ENCODE data around the gene HOPX. TPM values are rescaled to one million over a fixed set of nuclear protein-coding genes. Genes with fewer than 3 reads are reported as not detected.

Gene HOPX
- total and polyA plus RNA-seq, 2 experiments from 2014 or later = not detected

GRCh38 chr4:56659946-56660345 lies 21.1 kb downstream of the HOPX start:
- H3F3A ChIP-seq (replicated peaks; ENCODE audit: low read depth) = no peaks in the 10 kb centered on the region
- peaks cover 67% of the 10 kb centered on the region for H3K27me3 ChIP-seq (ENCODE audit: insufficient read depth)
- DNase-seq (ENCODE audit: low spot score) (no peak), ATAC-seq (no peak)
- H3K9me2 ChIP-seq (ENCODE audit: insufficient read depth) = no peaks in the 10 kb centered on the region
- Mint-ChIP-seq H3K27ac (no peak overlapping the region), H3K9me3 (peaks cover 2% of the 10 kb centered on the region; the same call in 2 of the 3 replicates), H3K4me1 (peaks cover 29% of the 10 kb centered on the region), H3K36me3 (ENCODE audit: low read depth) (no peaks in the 10 kb centered on the region), H3K27me3 (ENCODE audit: insufficient read depth, low read depth, poor library complexity) (peaks cover 34% of the 10 kb centered on the region), H3K4me3 (no peak overlapping the region)
- H3K27ac ChIP-seq (ENCODE audit: low read depth) = no peak overlapping the region
- peaks cover 12% of the 10 kb centered on the region; the same call in 1 of the 2 replicates for H3K4me1 ChIP-seq (ENCODE audit: insufficient read depth)
- TF ChIP-seq POLR2AphosphoS5 (IDR thresholded peaks at IDR 0.05; ENCODE audit: low read depth) (no peak), EZH2phosphoT487 (IDR thresholded peaks at IDR 0.05; ENCODE audit: unreplicated experiment) (no peak), NANOG (IDR thresholded peaks at IDR 0.05; ENCODE audit: borderline replicate concordance) (no peak), STAT1 (IDR thresholded peaks at IDR 0.05; ENCODE audit: unreplicated experiment) (no peak), CREB1 (CRISPR knock-in tag; IDR thresholded peaks at IDR 0.05; ENCODE audit: low read depth) (no peak), ZNF114 (CRISPR knock-in tag; IDR thresholded peaks at IDR 0.05) (no peak), ZNF462 (CRISPR knock-in tag; IDR thresholded peaks at IDR 0.05) (no peak)
- TF ChIP-seq, protein P1, sequence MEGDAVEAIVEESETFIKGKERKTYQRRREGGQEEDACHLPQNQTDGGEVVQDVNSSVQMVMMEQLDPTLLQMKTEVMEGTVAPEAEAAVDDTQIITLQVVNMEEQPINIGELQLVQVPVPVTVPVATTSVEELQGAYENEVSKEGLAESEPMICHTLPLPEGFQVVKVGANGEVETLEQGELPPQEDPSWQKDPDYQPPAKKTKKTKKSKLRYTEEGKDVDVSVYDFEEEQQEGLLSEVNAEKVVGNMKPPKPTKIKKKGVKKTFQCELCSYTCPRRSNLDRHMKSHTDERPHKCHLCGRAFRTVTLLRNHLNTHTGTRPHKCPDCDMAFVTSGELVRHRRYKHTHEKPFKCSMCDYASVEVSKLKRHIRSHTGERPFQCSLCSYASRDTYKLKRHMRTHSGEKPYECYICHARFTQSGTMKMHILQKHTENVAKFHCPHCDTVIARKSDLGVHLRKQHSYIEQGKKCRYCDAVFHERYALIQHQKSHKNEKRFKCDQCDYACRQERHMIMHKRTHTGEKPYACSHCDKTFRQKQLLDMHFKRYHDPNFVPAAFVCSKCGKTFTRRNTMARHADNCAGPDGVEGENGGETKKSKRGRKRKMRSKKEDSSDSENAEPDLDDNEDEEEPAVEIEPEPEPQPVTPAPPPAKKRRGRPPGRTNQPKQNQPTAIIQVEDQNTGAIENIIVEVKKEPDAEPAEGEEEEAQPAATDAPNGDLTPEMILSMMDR (conservative IDR thresholded peaks at IDR 0.05; ENCODE audit: low read depth in 2 of 2) = no peak
- TF ChIP-seq, protein P2, sequence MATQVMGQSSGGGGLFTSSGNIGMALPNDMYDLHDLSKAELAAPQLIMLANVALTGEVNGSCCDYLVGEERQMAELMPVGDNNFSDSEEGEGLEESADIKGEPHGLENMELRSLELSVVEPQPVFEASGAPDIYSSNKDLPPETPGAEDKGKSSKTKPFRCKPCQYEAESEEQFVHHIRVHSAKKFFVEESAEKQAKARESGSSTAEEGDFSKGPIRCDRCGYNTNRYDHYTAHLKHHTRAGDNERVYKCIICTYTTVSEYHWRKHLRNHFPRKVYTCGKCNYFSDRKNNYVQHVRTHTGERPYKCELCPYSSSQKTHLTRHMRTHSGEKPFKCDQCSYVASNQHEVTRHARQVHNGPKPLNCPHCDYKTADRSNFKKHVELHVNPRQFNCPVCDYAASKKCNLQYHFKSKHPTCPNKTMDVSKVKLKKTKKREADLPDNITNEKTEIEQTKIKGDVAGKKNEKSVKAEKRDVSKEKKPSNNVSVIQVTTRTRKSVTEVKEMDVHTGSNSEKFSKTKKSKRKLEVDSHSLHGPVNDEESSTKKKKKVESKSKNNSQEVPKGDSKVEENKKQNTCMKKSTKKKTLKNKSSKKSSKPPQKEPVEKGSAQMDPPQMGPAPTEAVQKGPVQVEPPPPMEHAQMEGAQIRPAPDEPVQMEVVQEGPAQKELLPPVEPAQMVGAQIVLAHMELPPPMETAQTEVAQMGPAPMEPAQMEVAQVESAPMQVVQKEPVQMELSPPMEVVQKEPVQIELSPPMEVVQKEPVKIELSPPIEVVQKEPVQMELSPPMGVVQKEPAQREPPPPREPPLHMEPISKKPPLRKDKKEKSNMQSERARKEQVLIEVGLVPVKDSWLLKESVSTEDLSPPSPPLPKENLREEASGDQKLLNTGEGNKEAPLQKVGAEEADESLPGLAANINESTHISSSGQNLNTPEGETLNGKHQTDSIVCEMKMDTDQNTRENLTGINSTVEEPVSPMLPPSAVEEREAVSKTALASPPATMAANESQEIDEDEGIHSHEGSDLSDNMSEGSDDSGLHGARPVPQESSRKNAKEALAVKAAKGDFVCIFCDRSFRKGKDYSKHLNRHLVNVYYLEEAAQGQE (IDR thresholded peaks at IDR 0.05; ENCODE audit: unreplicated experiment) = no peak
- peaks cover 7% of the 10 kb centered on the region; the same call in 1 of the 2 replicates for H4K20me1 ChIP-seq (replicated peaks; ENCODE audit: insufficient read depth)
- no peaks in the 10 kb centered on the region for H3K36me3 ChIP-seq (ENCODE audit: insufficient read depth)
- H3K79me2 ChIP-seq (replicated peaks; ENCODE audit: insufficient read depth) = no peaks in the 10 kb centered on the region
- no peak overlapping the region for H2AFZ ChIP-seq
- H3K4me3 ChIP-seq = no peak overlapping the region
- H3K4me2 ChIP-seq = no peak overlapping the region
